Lower leg skin (tissue), 4 donors: ENCODE data around the gene CAMTA1. TPM values are rescaled to one million over a fixed set of nuclear protein-coding genes. Genes with fewer than 3 reads are reported as not detected.

Experiments used
- DNase-seq, 2 donors: peaks; one replicate each; pipeline ENCODE4 v3.0.0-alpha.2; 2019; ENCODE audit warnings: low spot score in 2 of 2
- H3K4me3 ChIP-seq: fragments of 200-600 bp; sonication (generic); 2 replicates; pipeline ENCODE4 v1.5.1; 2017; ENCODE audit warnings: mild to moderate bottlenecking, low read depth; ENCODE audit not compliant: poor library complexity, severe bottlenecking
- POLR2A ChIP-seq, 2 donors: fragments of 450-650 bp; IDR thresholded peaks; one replicate each; pipeline ENCODE4 v1.6.1; 2016 to 2017; ENCODE audit warnings: antibody characterized with exemption in 2 of 2, mild to moderate bottlenecking in 1 of 2, moderate library complexity in 1 of 2
- WGBS, 2 donors: methylation state at CpG; one replicate each; pipeline ENCODE4 v1.1.5; 2018; 5-methylcytosine and 5-hydroxymethylcytosine counted together
- intact Hi-C: fragments of 100-400 bp; cut with DNase I; formaldehyde crosslinking; loops from one replicate; pipeline ENCODE4 v1.15.0; 2023; ENCODE audit warnings: low total_unique reads
- total RNA-seq, 4 donors: library from RNA; depleted of rRNA; stranded (reverse); fragments of >200 nt; gene quantifications; one replicate each; pipeline ENCODE4 v1.1.0, GENCODE V29; 2016
- TF ChIP-seq, protein P1 (sequence below), 3 donors: fragments of 450-650 bp; IDR thresholded peaks; one replicate each; pipeline ENCODE4 v1.5.1; 2016; ENCODE audit warnings: antibody characterized with exemption in 3 of 3, mild to moderate bottlenecking in 3 of 3, moderate library complexity in 2 of 3

The CAMTA1 gene
- total RNA-seq, 4 donors from 2014 or later = 24.4 to 52.3 (median 32.9) TPM

DNA sequence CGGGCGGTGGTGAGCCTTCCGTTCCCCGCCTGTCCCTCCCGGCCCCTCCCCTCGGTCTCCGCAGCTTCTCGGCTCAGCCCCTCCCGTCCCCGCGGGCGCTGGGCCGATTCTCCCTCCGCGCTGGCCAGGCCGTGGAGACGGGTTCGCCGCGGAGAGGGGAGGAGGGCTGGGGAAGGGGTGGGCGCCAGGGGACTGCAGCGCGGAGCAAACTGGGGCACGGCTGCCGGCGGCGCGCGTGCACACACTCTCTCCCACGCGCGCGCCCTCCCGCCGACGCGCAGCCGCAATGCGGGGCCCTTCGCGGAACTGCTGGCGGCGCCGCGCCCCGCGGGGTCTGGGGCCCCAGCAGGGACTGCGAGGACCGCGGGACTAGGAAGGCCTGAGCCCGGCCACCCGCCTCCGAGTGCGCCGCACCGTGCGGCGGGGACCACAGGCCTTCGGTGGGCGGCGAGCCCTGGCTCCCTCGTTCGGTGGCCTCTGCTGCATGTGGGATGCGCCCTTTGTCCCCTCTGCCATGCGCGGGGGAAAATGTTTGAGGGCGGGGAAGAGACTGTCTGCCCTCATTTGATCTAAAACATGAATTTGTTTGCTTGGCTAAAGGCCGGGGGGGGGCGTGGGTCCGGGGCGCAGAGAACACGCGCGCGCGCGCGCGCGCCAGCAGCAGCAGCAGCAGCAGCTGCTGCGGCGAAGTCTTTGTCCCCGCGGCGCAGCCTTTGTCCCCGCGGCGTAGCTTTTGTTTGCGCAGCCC, 895.1 kb downstream of the CAMTA1 start:
- 1% methylated on average over 35 to 62 of the region's 89 CpGs for WGBS, 2 donors
- TF ChIP-seq POLR2A (IDR thresholded peaks at IDR 0.05) = no peak
- TF ChIP-seq, protein P1, sequence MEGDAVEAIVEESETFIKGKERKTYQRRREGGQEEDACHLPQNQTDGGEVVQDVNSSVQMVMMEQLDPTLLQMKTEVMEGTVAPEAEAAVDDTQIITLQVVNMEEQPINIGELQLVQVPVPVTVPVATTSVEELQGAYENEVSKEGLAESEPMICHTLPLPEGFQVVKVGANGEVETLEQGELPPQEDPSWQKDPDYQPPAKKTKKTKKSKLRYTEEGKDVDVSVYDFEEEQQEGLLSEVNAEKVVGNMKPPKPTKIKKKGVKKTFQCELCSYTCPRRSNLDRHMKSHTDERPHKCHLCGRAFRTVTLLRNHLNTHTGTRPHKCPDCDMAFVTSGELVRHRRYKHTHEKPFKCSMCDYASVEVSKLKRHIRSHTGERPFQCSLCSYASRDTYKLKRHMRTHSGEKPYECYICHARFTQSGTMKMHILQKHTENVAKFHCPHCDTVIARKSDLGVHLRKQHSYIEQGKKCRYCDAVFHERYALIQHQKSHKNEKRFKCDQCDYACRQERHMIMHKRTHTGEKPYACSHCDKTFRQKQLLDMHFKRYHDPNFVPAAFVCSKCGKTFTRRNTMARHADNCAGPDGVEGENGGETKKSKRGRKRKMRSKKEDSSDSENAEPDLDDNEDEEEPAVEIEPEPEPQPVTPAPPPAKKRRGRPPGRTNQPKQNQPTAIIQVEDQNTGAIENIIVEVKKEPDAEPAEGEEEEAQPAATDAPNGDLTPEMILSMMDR (IDR thresholded peaks at IDR 0.05) = no peak
- intact Hi-C loops = no loop called here
- H3K4me3 ChIP-seq = peak overlapping the region; percentile 67
- no peak for DNase-seq

DNA sequence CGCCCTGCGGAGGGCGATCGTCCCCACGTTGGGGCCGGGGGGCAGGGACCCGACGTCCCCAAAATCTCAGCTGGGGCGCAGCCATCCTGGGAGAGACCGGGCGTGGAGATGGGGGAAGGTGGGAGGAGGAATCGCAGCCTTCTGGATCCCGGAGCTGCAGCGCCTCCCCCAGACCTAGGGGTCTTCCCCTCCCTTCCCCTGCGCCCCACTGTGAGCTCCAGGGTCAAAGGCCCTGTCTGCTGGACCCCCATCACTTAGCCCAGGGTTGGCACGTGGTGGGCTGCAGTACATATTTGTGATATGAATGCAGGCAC, 895.7 kb downstream of the CAMTA1 start:
- DNase-seq = no peak
- H3K4me3 ChIP-seq = peak overlapping the region; percentile 67
- WGBS, 2 donors = 0 to 7% methylated on average over 2 to 8 of the region's 16 CpGs
- TF ChIP-seq, protein P1 (IDR thresholded peaks at IDR 0.05) = no peak
- TF ChIP-seq POLR2A (IDR thresholded peaks at IDR 0.05) = no peak
- intact Hi-C loops = no loop called here

DNA sequence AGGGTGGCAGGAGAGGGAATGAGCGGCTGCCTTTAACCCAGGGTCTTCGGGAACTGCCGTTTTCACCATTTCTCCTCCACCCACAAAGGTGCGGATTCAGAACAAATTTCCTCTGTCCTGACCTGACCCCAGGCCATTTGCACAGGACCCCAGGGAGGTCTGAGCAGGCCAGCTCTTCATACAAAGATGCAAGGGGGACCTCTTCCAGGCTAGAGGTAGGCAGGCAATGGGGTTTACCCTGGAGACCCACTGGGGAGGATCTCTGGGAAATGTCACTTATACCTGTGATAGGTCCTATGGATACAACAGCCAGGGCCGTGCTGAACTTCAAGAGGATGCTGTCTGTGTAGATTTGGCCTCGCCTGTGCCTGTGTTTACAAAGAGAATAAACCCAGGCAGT, 896.1 kb downstream of the CAMTA1 start:
- DNase-seq = no peak
- WGBS, 2 donors = 84 to 86% methylated on average over 6 of the region's 6 CpGs
- TF ChIP-seq POLR2A (IDR thresholded peaks at IDR 0.05) = no peak
- TF ChIP-seq, protein P1 (IDR thresholded peaks at IDR 0.05) = no peak
- intact Hi-C loops = no loop called here
- no peak overlapping the region for H3K4me3 ChIP-seq

- no peak for TF ChIP-seq POLR2A (IDR thresholded peaks at IDR 0.05)
- WGBS, 2 donors = 83 to 93% methylated on average over 12 to 15 of the region's 15 CpGs
- no peak for DNase-seq
- intact Hi-C loops = no loop called here
- no peak overlapping the region for H3K4me3 ChIP-seq
Observed at GRCh38 chr1:7683521-7683920, 898.3 kb downstream of the CAMTA1 start.

DNA sequence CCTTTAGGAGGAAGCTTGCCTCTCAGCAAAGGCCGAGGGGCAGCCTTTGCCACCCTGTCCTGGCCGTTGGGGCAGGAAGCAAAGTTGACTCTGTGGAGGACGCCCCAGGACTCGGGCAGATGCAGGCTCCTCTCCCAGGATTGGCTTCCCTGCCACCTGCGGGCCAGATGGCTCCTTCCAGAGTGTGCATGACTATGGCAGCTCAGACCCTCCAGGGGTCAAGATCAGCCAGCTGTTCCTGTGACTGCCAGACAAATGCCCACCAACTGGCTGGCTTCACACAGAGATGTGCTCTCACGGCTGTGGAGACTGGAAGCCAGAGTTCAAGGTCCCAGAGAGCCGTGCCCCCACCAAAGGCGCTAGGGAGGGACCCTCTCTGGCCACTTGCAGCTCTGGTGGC, 898.9 kb downstream of the CAMTA1 start:
- no peak overlapping the region for H3K4me3 ChIP-seq
- WGBS, 2 donors = 81% methylated on average over 7 to 8 of the region's 8 CpGs
- no peak for DNase-seq
- intact Hi-C loops = no loop called here
- TF ChIP-seq, protein P1 (IDR thresholded peaks at IDR 0.05) = no peak
- no peak for TF ChIP-seq POLR2A (IDR thresholded peaks at IDR 0.05)

DNA sequence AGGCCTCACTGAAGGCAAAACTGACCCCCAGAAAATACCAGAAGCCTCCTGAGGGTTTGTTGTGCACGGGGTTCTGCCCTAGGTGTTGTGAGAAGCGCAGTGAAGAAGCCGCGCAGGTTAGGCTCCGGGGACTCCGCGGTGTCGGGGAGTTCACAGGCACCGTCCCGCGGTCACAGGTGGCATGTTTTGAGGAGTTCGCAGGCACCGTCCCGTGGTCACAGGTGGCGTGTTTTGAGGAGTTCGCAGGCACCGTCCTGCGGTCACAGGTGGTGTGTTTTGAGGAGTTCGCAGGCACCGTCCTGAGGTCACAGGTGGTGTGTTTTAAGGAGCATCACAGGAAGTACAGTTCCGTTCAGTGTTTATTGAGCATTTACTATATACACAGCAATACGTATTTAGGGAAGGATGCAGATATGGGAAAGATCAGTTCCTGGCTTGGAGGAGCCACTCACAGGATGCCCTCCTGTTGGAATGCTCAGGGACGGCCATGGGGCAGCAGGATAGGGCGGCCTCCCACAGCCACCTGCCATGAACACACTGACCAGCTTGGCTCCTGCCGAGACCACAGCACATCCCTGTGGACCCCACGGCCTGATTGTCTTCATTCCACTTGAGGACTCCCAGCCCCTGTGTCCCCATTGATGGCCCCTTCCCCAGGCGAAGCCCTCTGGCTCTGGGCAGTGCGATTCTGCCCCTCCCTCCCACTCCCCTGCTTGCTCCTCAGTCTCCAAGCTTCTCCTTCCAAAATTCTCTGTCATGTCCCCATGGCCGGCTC, 899.8 kb downstream of the CAMTA1 start:
- intact Hi-C loops = no loop called here

More for the DNA sequence above, 899.8 kb downstream of the CAMTA1 start:
- WGBS, 2 donors = 93% methylated on average over 29 of the region's 29 CpGs
- TF ChIP-seq POLR2A (IDR thresholded peaks at IDR 0.05) = no peak
- no peak for DNase-seq
- no peak overlapping the region for H3K4me3 ChIP-seq
